Neural progenitor cell (in vitro differentiated cells): ENCODE data around the gene INHBC.

Experiments
- EZH2 ChIP-seq: fragments of 200-600 bp; sonication (generic); IDR thresholded peaks from 2 replicates; pipeline ENCODE4 v1.6.1; 2017; ENCODE audit warnings: antibody characterized with exemption, mild to moderate bottlenecking, moderate library complexity
- EZH2phosphoT487 ChIP-seq: fragments of 200-600 bp; sonication (generic); IDR thresholded peaks from 2 replicates; pipeline ENCODE4 v1.6.1; 2017; ENCODE audit warnings: antibody characterized with exemption
- TF ChIP-seq, protein P1 (sequence below): fragments of 200-600 bp; sonication (generic); IDR thresholded peaks from 2 replicates; pipeline ENCODE4 v1.5.1; 2017; ENCODE audit warnings: antibody characterized with exemption, mild to moderate bottlenecking

DNA sequence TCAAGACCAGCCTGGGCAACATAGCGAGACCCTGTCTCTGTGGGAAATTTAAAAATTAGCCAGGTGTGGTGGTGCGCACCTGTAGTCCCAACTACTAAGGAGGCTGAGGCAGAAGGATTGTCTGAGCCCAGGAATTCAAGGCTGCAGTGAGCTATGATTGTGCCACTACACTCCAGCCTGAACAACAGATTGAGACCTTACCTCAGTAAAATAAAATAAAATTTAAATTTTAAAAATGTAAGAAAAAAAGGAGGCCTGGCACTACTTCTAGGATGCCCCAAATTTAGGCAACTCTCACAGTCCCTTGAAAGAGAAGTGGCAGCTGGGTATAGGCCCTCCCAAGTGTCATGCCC is 19.6 kb downstream of the INHBC start:
- TF ChIP-seq, protein P1, sequence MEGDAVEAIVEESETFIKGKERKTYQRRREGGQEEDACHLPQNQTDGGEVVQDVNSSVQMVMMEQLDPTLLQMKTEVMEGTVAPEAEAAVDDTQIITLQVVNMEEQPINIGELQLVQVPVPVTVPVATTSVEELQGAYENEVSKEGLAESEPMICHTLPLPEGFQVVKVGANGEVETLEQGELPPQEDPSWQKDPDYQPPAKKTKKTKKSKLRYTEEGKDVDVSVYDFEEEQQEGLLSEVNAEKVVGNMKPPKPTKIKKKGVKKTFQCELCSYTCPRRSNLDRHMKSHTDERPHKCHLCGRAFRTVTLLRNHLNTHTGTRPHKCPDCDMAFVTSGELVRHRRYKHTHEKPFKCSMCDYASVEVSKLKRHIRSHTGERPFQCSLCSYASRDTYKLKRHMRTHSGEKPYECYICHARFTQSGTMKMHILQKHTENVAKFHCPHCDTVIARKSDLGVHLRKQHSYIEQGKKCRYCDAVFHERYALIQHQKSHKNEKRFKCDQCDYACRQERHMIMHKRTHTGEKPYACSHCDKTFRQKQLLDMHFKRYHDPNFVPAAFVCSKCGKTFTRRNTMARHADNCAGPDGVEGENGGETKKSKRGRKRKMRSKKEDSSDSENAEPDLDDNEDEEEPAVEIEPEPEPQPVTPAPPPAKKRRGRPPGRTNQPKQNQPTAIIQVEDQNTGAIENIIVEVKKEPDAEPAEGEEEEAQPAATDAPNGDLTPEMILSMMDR, result no peak
- TF ChIP-seq EZH2 (no peak), EZH2phosphoT487 (no peak)
